Measurements from ENCODE around the gene SUFU. TPM values are rescaled to one million over a fixed set of nuclear protein-coding genes. Genes with fewer than 3 reads are reported as not detected.

The SUFU gene
- total RNA-seq, 1 donor: 3.6 TPM

DNA sequence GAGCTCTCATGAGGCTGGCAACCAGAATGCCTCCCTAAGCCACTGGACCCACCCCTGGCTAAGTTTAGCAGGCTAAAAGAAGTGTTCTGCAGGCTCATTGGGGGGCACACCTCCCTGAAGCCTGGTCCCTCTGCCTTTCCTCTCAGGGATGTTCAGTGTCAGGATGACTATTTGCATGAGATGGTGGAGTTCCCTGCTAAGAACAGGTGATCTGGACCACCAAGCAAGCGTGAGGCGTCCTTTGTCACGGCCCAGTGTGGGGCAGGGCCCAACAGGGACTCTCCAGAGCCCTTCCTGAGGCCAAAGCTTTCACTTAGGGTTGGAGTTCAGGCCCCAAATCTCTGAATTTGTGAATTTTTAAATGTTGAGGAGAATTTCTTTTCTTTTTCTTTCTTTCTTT, 12.0 kb downstream of the SUFU start:
- Histone ChIP-seq H2AFZ (ENCODE audit: low read length) (no peak overlapping the region), H3K4me2 (ENCODE audit: insufficient read depth, low read length) (no peak overlapping the region), H3K4me3 (ENCODE audit: insufficient read depth, low read length) (no peak overlapping the region), H3K79me2 (ENCODE audit: insufficient read depth, low read length) (peaks cover 17% of the 10 kb centered on the region), H3K27me3 (ENCODE audit: insufficient read depth, low read length) (no peaks in the 10 kb centered on the region), H4K20me1 (ENCODE audit: insufficient read depth, low read length) (peaks cover 12% of the 10 kb centered on the region), H3K4me1 (ENCODE audit: insufficient read depth, low read length) (peaks cover 9% of the 10 kb centered on the region), H3K36me3 (ENCODE audit: insufficient read depth, low read length) (peaks cover 23% of the 10 kb centered on the region), H3K9me3 (ENCODE audit: low read depth, low read length) (no peaks in the 10 kb centered on the region), H3K27ac (ENCODE audit: low read depth, low read length) (no peak overlapping the region)
- no peak for DNase-seq (ENCODE audit: insufficient read length, low spot score, missing footprints)
- TF ChIP-seq, protein P1, sequence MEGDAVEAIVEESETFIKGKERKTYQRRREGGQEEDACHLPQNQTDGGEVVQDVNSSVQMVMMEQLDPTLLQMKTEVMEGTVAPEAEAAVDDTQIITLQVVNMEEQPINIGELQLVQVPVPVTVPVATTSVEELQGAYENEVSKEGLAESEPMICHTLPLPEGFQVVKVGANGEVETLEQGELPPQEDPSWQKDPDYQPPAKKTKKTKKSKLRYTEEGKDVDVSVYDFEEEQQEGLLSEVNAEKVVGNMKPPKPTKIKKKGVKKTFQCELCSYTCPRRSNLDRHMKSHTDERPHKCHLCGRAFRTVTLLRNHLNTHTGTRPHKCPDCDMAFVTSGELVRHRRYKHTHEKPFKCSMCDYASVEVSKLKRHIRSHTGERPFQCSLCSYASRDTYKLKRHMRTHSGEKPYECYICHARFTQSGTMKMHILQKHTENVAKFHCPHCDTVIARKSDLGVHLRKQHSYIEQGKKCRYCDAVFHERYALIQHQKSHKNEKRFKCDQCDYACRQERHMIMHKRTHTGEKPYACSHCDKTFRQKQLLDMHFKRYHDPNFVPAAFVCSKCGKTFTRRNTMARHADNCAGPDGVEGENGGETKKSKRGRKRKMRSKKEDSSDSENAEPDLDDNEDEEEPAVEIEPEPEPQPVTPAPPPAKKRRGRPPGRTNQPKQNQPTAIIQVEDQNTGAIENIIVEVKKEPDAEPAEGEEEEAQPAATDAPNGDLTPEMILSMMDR (IDR thresholded peaks at IDR 0.05; ENCODE audit: extremely low read depth, low read depth, low read length): no peak

DNA sequence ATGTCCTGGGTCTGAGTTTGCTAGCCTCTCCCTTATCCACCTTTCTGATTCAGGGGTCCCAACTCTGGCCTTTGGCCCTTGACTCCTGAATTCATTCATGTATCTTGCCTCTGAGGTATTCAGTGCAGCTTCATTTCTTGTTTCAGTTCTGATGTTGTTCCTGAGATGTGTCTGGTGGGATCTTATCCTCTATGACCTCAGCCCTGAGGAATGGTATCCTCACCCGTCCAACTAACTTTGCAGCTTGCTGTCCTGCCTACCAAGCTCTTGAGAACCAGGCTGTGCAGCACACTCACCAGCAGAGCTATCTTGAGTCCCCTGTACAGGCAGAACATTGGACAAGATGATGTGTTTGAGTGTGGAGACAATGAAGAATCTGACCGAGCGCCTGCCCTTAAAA, 13.8 kb downstream of the SUFU start:
- no peaks in the 10 kb centered on the region for H3K27me3 ChIP-seq (ENCODE audit: insufficient read depth, low read length)
- H3K9me3 ChIP-seq (ENCODE audit: low read depth, low read length): no peaks in the 10 kb centered on the region
- peak overlapping the region; percentile 15 for H3K4me2 ChIP-seq (ENCODE audit: insufficient read depth, low read length)
- TF ChIP-seq, protein P1 (IDR thresholded peaks at IDR 0.05; ENCODE audit: extremely low read depth, low read depth, low read length): no peak
- peak; percentile 86 for DNase-seq (ENCODE audit: insufficient read length, low spot score, missing footprints)
- H3K4me3 ChIP-seq (ENCODE audit: insufficient read depth, low read length): no peak overlapping the region
- H4K20me1 ChIP-seq (ENCODE audit: insufficient read depth, low read length): peaks cover 15% of the 10 kb centered on the region
- no peak overlapping the region for H2AFZ ChIP-seq (ENCODE audit: low read length)
- H3K27ac ChIP-seq (ENCODE audit: low read depth, low read length): peak overlapping the region; percentile 6
- H3K4me1 ChIP-seq (ENCODE audit: insufficient read depth, low read length): peaks cover 12% of the 10 kb centered on the region
- H3K79me2 ChIP-seq (ENCODE audit: insufficient read depth, low read length): peaks cover 28% of the 10 kb centered on the region
- H3K36me3 ChIP-seq (ENCODE audit: insufficient read depth, low read length): peaks cover 16% of the 10 kb centered on the region

DNA sequence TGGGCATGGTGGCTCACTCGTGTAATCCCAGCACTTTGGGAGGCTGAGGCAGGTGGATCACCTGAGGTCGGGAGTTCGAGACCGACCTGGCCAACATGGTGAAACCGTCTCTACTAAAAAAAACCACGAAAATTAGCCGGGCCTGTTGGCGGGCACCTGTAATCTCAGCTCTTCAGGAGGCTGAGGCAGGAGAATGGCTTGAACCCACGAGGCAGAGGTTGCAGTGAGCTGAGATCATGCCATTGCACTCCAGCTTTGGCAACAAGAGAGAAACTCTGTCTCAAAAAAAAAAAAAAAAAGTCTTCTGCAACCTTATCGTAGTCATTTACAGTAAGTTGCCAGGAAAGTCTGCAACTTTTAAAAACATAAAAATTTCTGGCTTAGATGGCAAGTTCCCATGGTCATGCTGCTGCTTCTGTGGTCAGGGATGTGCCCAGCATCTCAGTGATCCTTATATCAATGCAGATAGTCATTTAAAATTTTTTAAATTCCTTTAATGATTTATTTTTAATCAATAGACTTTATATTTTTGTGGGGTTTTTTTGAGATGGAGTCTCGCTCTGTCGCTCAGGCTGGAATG, 15.6 kb downstream of the SUFU start:
- Histone ChIP-seq H3K4me2 (ENCODE audit: insufficient read depth, low read length) (no peak overlapping the region), H3K79me2 (ENCODE audit: insufficient read depth, low read length) (peaks cover 29% of the 10 kb centered on the region), H3K27me3 (ENCODE audit: insufficient read depth, low read length) (no peaks in the 10 kb centered on the region), H2AFZ (ENCODE audit: low read length) (no peak overlapping the region), H3K27ac (ENCODE audit: low read depth, low read length) (no peak overlapping the region), H3K4me3 (ENCODE audit: insufficient read depth, low read length) (no peak overlapping the region), H3K9me3 (ENCODE audit: low read depth, low read length) (no peaks in the 10 kb centered on the region), H4K20me1 (ENCODE audit: insufficient read depth, low read length) (peaks cover 26% of the 10 kb centered on the region), H3K4me1 (ENCODE audit: insufficient read depth, low read length) (peaks cover 27% of the 10 kb centered on the region), H3K36me3 (ENCODE audit: insufficient read depth, low read length) (peaks cover 6% of the 10 kb centered on the region)
- TF ChIP-seq, protein P1 (IDR thresholded peaks at IDR 0.05; ENCODE audit: extremely low read depth, low read depth, low read length): no peak
- no peak for DNase-seq (ENCODE audit: insufficient read length, low spot score, missing footprints)

DNA sequence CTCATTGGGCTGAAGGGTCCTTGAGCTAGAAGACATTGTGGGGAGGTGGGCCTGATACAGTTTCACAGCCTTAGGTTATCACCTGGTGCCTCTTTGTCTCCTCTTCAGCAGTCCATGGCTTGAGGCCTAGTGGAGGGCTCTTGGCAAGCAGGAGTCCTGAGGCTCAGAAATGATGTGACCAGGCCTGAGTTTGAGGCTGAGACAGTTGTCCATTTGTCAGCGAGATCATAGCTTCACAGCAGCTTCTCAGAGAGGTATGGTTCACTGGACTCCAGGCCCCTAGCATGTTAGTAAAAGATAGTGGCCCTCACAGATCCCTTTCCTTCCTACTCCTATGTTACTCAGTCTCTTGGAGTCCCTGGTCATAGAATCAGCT, 19.1 kb downstream of the SUFU start:
- H3K9me3 ChIP-seq (ENCODE audit: low read depth, low read length): no peaks in the 10 kb centered on the region

More for the DNA sequence above, 19.1 kb downstream of the SUFU start:
- no peaks in the 10 kb centered on the region for H3K27me3 ChIP-seq (ENCODE audit: insufficient read depth, low read length)
- H3K79me2 ChIP-seq (ENCODE audit: insufficient read depth, low read length): peaks cover 23% of the 10 kb centered on the region
- H3K4me3 ChIP-seq (ENCODE audit: insufficient read depth, low read length): no peak overlapping the region
- peaks cover 18% of the 10 kb centered on the region for H4K20me1 ChIP-seq (ENCODE audit: insufficient read depth, low read length)
- H3K4me1 ChIP-seq (ENCODE audit: insufficient read depth, low read length): peaks cover 24% of the 10 kb centered on the region
- peaks cover 2% of the 10 kb centered on the region for H3K36me3 ChIP-seq (ENCODE audit: insufficient read depth, low read length)
- peak; percentile 76 for DNase-seq (ENCODE audit: insufficient read length, low spot score, missing footprints)
- H3K27ac ChIP-seq (ENCODE audit: low read depth, low read length): peak overlapping the region; percentile 81
- no peak overlapping the region for H2AFZ ChIP-seq (ENCODE audit: low read length)
- peak overlapping the region; percentile 1 for H3K4me2 ChIP-seq (ENCODE audit: insufficient read depth, low read length)
- TF ChIP-seq, protein P1 (IDR thresholded peaks at IDR 0.05; ENCODE audit: extremely low read depth, low read depth, low read length): no peak

Data from osteoblast (primary cell).